GM18867 (cell line): ENCODE results near the gene CAMLG.
A peak's percentile ranks its signal among the peaks of the same experiment; 100 is the strongest.

Experiments used
- ATAC-seq: cut with Tn5 transposase; IDR thresholded peaks from one replicate; pipeline ENCODE4 v1.9.1; 2021; ENCODE audit warnings: mild to moderate bottlenecking, moderate library complexity; ENCODE audit not compliant: unreplicated experiment

CAMLG gene

GRCh38 chr5:134777366-134777765 is 39.0 kb downstream of the CAMLG start:
- ATAC-seq = no peak

- ATAC-seq = no peak
Observed at GRCh38 chr5:134784241-134784920, 46.0 kb downstream of the CAMLG start.

GRCh38 chr5:134784946-134785620 is 46.7 kb downstream of the CAMLG start:
- ATAC-seq = no peak

DNA sequence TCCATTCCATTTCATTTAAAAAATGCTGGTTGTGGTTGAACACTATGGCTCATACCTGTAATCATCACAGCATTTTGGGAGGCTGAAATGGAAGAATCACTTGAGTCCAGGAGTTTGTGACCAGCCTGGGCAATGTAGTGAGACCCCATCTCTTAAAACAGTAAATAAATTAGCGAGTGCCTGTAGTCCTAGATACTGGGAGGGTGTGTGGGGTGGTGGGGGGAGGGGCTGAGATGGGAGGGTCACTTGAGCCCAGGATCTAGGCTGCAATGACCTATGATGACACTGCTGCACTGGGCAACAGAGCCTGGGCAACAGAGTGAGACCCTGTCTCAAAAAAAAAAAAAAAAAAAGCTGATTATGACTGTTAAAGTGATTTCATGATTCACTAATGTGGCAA is 49.3 kb downstream of the CAMLG start:
- ATAC-seq = no peak

DNA sequence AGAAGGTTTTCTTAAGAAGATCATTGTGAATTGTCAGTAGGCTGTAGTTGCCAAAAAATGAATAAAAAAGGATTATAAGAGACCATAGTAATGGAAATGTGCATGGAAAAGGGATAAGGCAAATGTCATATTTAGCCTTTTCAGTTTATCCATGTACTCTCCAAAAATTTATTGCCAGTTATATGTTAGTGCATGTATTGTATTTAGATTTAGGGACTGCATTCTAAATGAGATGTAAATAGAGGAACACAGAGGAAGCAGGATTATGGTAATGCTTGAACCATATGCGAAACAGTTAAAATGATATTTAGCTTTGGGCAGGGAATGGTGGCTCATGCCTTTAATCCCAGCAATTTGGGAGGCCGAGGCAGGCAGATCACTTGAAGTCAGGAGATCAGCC is 53.2 kb downstream of the CAMLG start:
- ATAC-seq = no peak

DNA sequence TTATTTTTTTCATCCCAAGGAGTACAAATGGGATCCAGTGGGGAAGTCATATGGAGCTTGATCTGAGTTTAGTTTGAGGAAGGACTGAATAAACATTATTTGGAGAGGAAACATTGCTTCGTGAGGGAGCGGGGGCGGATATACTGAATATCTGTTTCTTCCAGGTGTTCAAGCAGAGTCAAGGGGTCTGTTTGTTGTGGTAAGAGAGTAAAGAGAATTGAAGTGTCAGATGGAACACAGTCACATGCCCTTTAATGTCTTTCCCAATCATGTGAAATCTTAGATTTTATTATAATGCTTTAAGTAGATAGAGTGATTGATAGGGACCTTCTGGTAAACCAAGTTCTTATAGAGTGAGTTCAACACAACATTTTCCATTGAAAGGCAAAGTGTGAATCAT is 53.9 kb downstream of the CAMLG start:
- no peak for ATAC-seq

DNA sequence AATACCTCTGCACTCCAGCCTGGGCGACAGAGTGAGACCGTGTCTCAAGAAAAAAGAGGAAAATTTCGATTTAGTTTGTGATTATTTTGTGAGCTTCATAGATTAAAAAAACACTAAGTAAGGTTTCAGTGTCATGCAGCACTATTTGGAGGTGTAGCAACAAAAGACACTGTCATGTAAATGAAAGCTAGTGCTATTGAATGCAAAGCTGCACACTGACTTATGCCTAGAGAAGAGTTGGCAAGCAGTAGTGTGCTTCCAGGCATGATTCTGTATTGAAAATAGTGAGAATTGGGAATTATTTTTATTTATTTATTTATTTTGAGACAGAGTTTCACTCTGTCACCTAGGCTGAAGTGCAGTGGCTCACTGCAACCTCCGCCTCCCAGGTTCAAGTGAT is 54.8 kb downstream of the CAMLG start:
- no peak for ATAC-seq

- ATAC-seq = no peak
Observed at GRCh38 chr5:134794082-134794481, 55.7 kb downstream of the CAMLG start.

- ATAC-seq = no peak
Observed at GRCh38 chr5:134794819-134795218, 56.5 kb downstream of the CAMLG start.

DNA sequence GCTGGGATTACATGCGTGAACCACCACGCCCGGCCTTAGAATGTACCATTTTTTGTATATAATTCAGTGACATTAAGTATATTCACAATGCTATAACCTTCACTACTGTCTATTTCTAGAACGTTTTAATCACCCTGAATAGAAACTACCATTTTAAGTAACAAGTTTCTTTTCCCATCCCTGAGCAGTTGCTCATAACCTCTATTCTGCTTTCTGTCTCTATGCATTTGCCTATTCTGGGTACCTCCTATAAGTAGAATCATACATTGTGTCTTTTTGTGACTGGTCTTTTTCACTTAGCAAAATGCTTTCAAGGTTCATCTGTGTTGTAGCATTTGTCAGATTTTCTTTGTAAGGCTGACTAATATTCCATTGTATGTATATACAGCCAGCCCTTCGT is 60.1 kb downstream of the CAMLG start:
- ATAC-seq = peak; percentile 51
